ENCODE data around the gene VRK3.

Gene VRK3

DNA sequence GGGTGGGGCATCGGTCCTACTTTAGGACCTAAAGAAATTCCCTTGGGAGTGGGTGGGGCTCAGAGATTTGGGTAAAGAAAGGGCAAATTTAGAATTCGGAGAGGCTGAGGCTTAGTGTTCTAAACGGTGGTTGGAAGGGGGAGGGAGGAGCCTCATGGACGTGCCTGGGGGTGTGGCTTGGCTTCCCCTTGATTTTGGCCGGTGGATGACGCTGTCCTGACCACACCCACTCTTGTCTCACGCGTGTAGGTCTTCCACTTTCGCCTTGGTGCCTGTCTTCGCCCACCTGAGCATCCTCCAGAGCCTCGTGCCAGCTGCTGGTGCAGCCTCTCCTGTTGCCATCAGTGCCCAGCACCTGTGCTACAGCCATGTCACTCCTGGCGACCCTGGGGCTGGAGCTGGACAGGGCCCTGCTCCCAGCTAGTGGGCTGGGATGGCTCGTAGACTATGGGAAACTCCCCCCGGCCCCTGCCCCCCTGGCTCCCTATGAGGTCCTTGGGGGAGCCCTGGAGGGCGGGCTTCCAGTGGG is 94.6 kb downstream of the VRK3 start:
- CTCF ChIA-PET = no interaction called here
- peak overlapping the region; percentile 93 for H3K27ac ChIP-seq

DNA sequence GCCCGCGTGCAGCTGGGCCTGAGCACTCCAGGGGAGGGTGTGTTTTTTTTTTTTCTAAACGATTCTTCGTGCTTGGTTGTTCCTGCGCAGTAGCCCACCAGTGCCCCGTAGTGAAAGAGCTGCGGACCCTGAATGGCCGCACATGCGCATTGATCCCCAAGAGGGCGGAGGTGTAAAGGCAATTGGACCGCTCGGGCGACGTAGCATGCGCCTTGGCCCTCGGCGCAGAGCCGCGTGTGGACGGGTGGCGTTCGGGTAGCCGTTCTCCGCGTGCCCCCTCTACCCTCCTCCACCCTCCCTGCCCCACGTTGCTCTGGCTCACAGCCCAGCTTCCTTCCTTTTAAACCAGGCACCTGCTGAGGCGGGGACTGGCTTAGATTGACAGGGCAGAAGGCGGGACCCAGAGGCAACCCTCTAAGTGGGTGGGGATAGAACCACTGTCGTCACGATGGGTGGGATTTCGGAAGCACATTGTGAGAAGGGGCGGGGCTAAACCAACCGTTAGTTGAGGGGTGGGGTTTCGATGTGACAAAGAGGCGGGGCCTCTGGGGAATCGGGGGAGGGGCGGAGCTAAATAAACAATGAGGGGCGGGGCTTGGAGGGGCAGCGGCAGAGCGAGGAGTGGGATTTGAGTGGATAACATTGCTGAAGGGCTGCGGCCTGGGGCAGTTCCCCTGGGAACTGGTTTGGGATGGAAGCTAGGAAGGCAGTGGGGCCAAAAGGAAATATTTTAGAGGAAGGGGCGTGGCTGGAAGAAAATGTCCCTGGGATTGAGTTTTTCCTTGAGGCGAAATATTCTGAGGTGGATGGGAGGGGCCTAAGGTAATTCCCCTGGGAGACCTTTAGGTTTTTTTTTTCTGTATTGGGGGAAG is 95.3 kb downstream of the VRK3 start:
- DNase-seq (ENCODE audit: low spot score) = peak; percentile 98
- ChIA-PET CTCF (no interaction called here), POLR2A (ENCODE audit: low non-redundant PET) (interaction anchor here (0.7 kb wide), 1 partner anchor 69 kb away, joined by 3 read pairs; no protein-coding TSS in a partner anchor)
- TF ChIP-seq, protein P1, sequence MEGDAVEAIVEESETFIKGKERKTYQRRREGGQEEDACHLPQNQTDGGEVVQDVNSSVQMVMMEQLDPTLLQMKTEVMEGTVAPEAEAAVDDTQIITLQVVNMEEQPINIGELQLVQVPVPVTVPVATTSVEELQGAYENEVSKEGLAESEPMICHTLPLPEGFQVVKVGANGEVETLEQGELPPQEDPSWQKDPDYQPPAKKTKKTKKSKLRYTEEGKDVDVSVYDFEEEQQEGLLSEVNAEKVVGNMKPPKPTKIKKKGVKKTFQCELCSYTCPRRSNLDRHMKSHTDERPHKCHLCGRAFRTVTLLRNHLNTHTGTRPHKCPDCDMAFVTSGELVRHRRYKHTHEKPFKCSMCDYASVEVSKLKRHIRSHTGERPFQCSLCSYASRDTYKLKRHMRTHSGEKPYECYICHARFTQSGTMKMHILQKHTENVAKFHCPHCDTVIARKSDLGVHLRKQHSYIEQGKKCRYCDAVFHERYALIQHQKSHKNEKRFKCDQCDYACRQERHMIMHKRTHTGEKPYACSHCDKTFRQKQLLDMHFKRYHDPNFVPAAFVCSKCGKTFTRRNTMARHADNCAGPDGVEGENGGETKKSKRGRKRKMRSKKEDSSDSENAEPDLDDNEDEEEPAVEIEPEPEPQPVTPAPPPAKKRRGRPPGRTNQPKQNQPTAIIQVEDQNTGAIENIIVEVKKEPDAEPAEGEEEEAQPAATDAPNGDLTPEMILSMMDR (conservative IDR thresholded peaks at IDR 0.05; ENCODE audit: low read depth) = no peak
- H3K27ac ChIP-seq = peak overlapping the region; percentile 93

More for the DNA sequence above, 94.6 kb downstream of the VRK3 start:
- DNase-seq (ENCODE audit: low spot score) = peak; percentile 13
- TF ChIP-seq, protein P1 (conservative IDR thresholded peaks at IDR 0.05; ENCODE audit: low read depth) = no peak
- POLR2A ChIA-PET (ENCODE audit: low non-redundant PET) = interaction anchor here (0.7 kb wide), 1 partner anchor 70 kb away, joined by 3 read pairs; no protein-coding TSS in a partner anchor

DNA sequence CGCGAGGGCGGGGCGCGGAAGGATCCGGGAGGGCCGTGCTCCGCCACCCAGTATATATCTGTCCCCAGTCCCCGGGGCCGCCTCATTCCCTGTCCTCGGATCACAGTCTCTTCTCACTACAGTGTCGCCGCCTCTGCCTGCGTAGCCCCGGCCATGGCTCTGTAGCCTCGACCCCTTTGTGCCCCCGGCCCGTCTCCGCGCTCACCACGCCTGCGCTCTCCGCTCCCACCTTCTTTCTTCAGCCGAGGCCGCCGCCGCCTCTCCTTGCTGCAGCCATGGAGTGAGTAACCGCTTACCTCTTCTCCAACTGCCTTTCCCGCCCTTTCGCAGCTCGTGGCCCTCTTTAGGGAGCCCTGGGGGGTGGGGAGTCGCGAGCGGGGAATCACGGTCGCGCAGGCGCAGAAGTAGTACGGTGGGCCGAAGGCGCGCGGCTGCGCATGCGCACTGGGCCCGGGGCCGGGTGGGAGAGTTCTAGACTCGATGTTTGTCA is 96.0 kb downstream of the VRK3 start, which contains the start of the genes ATF5 and NUP62:
Gene ATF5, plus strand, starts transcription at position 85 of the 490 bp plus-strand sequence. CDS start 1,646 bp downstream, outside the sequence.
Gene NUP62, minus strand, starts transcription at position 384 of the 490 bp plus-strand sequence. CDS start 19,697 bp downstream, outside the sequence.
- H3K27ac ChIP-seq = peak within 1 kb of the TSS; percentile 93
- peak; percentile 99 for DNase-seq (ENCODE audit: low spot score)
- POLR2A ChIA-PET (ENCODE audit: low non-redundant PET) = no interaction called here
- CTCF ChIA-PET = interaction anchor here (0.6 kb wide), 1 partner anchor 836 kb away, joined by 7 read pairs; no protein-coding TSS in a partner anchor
- TF ChIP-seq, protein P1 (conservative IDR thresholded peaks at IDR 0.05; ENCODE audit: low read depth) = no peak

DNA sequence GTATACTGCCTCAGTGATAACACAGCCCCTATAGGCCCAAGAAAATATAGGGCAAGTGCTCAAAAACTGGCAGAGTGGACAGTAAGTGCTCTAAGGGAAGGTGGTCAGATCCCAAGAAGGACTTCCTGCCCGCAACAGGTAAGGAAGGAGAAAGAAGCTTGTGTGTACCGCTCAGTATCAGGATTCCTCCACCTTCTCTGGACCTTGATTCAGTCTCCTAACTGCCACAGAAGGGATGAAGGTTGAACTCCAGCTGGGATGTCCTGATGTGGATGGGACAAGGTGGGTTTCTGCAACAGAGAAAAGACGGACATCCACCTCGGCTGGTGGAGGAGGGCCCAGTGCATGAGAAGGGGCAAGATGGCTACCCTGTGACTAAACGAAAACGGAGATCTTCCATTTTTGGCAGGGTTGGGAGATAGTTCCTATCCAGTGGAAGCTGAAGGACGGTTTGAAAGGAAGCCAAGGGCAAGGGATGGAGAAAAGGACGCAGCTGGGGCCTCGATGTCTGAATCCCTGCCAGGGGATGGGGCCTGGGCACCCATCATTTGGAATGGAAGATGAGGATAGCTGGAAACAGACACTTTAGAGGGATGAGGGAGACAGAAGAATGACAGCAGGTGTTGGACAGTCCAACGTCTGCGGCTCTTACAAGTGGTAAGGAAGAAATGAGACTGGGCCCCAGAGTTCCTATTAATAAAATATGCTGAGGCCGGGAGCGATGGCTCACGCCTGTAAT is 97.5 kb downstream of the VRK3 start:
- DNase-seq (ENCODE audit: low spot score) = no peak
- CTCF ChIA-PET = interaction anchor here (0.7 kb wide), 1 partner anchor 56 kb away, joined by 3 read pairs; no protein-coding TSS in a partner anchor
- POLR2A ChIA-PET (ENCODE audit: low non-redundant PET) = no interaction called here
- TF ChIP-seq, protein P1 (conservative IDR thresholded peaks at IDR 0.05; ENCODE audit: low read depth) = no peak
- H3K27ac ChIP-seq = peak overlapping the region; percentile 93

DNA sequence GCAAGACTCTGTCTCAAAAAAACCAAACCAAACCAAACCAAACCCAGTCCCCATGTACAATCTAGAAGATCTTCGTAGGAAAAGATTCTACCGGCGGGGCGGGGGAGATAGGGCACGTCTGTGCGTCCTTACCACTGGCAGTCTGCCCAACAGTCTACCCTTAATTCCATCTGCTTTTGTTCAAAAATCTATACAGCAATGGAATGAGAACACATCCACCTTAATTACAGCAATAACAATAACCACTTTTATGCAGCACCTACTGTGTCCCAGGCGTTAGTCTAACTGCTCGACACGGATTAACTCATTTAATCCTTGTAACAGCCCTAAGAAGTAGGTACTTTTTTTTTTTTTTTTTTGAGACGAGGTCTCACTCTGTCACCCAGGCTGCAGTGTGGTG is 98.7 kb downstream of the VRK3 start:
- H3K27ac ChIP-seq = peak overlapping the region; percentile 15; the same call in 1 of the 2 replicates

More for the DNA sequence above, 98.7 kb downstream of the VRK3 start:
- ChIA-PET CTCF (no interaction called here), POLR2A (ENCODE audit: low non-redundant PET) (interaction anchor here (0.6 kb wide), 1 partner anchor 909 kb away, joined by 6 read pairs; no protein-coding TSS in a partner anchor)
- DNase-seq (ENCODE audit: low spot score) = no peak
- TF ChIP-seq, protein P1 (conservative IDR thresholded peaks at IDR 0.05; ENCODE audit: low read depth) = no peak

All from RWPE1 (cell line).